ENCODE measurements around the gene EBPL.
"Not testable (repeated sequence)": the region's sequence is repeated elsewhere in the genome, so short reads cannot be mapped to it uniquely, and the experiment has no call there.

The EBPL gene

GRCh38 chr13:49690995-49691784 is at the start of gene EBPL:
Gene EBPL (minus strand): TSS chr13:49691486. CDS start chr13:49691424, 62 bp downstream.
- in situ Hi-C loops (cut with MboI; ENCODE audit: low sequenced_read_pairs) = no loop called here

DNA sequence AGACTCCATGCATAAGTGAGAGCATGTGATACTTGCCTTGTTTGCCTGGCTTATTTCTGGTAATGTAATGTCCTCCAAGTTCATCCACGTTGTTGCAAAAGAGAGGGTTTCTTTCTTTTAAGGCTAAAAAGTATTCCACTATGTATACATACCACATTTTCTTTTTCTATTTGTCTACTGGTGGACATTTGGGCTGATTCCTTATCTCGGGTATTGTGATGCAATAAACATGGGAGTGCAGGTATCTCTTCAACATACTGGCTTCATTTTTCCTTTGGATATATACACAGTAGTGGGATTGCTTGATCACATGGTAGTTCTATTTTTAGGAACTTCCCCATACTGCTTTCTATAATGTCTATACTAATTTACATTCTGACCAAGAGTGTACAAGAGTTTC is 49.6 kb upstream of the EBPL start:
- in situ Hi-C loops (cut with MboI; ENCODE audit: low sequenced_read_pairs) = no loop called here

- in situ Hi-C loops (cut with MboI; ENCODE audit: low sequenced_read_pairs) = no loop called here
Observed at GRCh38 chr13:49739498-49740187, 48.4 kb upstream of the EBPL start.

- in situ Hi-C loops (cut with MboI; ENCODE audit: low sequenced_read_pairs) = no loop called here
Observed at GRCh38 chr13:49733181-49733951, 42.1 kb upstream of the EBPL start.

DNA sequence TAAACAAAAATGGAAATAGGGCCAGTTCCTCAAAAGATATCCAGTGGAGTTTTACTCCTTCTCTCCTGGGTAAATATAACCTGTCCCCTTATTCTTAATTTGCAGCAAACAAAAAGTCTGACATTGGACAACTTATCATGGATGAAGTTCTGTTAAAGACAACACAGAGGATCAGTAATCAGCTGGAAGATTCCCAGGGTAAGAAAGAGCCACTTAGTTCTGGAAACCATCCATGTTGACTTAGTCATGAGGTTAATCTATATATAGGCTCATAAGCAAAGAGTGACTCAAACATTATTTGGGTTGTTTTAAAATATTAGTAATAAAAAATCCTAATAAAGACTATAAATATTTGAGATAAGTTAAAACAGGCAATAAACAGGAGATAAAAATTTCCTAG is 40.5 kb upstream of the EBPL start:
- in situ Hi-C loops (cut with MboI; ENCODE audit: low sequenced_read_pairs) = no loop called here

GRCh38 chr13:49716615-49717014 is 25.3 kb upstream of the EBPL start:
- in situ Hi-C loops (cut with MboI; ENCODE audit: low sequenced_read_pairs) = no loop called here

DNA sequence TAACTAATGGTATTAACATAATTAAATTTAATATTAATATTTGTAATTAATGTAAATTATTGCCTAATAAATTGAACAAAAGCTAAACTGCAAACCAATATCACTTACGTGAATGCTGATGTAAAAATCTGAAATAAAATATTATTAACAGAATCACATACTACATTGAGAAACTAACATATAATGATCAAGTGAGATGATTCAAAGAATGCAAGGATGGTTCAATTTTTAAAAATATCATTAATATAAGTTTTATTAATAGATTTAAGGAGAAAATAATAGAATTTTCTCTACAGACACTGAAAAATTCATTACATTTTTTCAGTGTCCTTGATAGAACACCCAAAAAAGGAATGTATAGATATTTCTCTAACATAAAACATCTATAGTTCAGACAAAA is 23.5 kb upstream of the EBPL start:
- in situ Hi-C loops (cut with MboI; ENCODE audit: low sequenced_read_pairs) = no loop called here

DNA sequence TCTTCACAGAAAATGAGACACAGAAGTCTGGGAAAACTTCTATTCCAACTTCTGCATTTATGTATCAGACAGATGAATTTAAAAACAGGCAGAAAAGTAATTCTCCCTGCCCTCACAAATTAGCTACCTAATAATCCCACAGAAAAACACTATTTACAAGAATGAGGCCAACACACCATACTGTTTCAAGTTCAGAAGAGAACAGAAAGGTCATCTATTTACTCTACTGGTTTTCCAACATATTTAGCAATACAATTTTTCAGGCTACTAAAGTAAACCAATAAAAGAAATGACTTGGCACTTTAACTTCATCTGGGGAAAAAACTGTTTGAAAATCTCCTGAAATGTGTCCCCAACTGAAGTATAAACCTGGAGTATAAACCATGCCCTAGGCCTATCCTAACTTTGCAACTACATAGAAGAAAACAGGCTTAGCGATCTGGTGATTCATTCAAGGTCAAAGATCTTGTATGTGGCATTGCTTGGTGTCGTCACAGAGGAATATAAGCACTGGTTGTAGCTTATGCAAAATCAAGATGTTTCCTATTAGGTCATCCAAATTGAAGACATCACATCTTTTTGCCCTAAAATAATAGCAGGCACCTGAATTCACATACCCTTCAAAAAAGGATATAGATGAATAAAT is 20.1 kb upstream of the EBPL start:
- in situ Hi-C loops (cut with MboI; ENCODE audit: low sequenced_read_pairs) = no loop called here

GRCh38 chr13:49704264-49704663 is 13.0 kb upstream of the EBPL start:
- in situ Hi-C loops (cut with MboI; ENCODE audit: low sequenced_read_pairs) = not testable (repeated sequence)

DNA sequence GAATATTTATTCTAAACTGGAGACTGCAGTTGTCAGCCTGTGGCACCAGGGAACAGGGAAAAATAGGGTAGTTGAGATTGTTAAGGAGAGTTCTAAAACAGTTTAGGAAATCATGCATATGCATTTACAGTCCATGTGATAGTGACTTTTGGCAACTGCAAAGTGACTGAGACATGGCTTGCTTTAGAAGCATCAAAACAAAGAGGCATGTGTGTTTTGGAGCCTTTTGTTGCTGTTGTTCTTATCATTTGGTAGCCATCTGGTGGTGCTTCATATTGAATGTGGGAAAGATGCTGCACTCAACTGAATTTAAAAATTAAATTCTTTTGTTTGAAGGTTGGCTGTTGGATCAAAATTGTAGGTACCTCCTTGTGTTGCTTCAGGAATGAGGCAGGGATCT is 10.2 kb upstream of the EBPL start:
- in situ Hi-C loops (cut with MboI; ENCODE audit: low sequenced_read_pairs) = no loop called here

- in situ Hi-C loops (cut with MboI; ENCODE audit: low sequenced_read_pairs) = no loop called here
Observed at GRCh38 chr13:49697468-49697867, 6.2 kb upstream of the EBPL start.

- in situ Hi-C loops (cut with MboI; ENCODE audit: low sequenced_read_pairs) = no loop called here
Observed at GRCh38 chr13:49694446-49694845, 3.2 kb upstream of the EBPL start.

DNA sequence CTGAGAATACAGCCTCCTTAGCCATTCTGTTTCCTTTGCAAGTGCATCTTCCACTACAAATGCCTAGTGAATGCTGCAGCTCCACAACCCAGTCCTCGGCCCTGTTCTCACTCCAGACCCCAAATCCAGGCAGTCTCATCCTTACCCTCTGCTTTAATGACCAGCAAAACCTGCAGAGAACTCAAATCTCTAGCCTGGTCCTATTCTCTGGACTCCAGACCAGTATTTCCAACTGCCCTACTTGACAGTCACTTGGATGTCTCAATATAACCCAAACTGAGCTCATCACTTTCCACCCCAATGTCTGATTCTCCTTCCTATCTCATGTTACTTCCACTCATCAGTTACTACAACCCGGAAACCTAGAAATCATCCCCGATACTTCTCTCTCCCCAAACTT is 2.6 kb upstream of the EBPL start:
- in situ Hi-C loops (cut with MboI; ENCODE audit: low sequenced_read_pairs) = no loop called here

GRCh38 chr13:49693191-49693733 is 2.0 kb upstream of the EBPL start:
- in situ Hi-C loops (cut with MboI; ENCODE audit: low sequenced_read_pairs) = no loop called here

GRCh38 chr13:49690133-49690994 is 922 bp downstream of the EBPL start:
- in situ Hi-C loops (cut with MboI; ENCODE audit: low sequenced_read_pairs) = no loop called here

DNA sequence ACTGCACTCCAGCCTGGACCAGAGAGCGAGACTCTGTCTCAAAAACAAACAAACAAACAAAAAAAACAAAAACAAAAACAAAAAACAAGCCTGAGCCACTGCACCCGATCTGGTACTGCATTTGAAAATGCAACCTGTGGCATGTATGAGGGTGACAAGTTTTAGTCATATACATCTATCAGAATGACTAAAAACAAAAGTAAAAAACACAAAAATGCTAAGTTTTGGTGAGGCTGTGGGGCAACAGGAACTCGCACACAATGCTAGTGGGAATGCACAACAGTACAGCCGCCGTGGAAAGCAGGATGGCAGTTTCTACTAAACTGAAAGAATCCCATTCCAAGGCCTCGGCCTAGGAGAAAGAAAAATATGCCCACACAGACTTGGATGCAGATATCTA is 7.8 kb downstream of the EBPL start:
- in situ Hi-C loops (cut with MboI; ENCODE audit: low sequenced_read_pairs) = no loop called here

- in situ Hi-C loops (cut with MboI; ENCODE audit: low sequenced_read_pairs) = no loop called here
Observed at GRCh38 chr13:49681842-49682435, 9.3 kb downstream of the EBPL start.

DNA sequence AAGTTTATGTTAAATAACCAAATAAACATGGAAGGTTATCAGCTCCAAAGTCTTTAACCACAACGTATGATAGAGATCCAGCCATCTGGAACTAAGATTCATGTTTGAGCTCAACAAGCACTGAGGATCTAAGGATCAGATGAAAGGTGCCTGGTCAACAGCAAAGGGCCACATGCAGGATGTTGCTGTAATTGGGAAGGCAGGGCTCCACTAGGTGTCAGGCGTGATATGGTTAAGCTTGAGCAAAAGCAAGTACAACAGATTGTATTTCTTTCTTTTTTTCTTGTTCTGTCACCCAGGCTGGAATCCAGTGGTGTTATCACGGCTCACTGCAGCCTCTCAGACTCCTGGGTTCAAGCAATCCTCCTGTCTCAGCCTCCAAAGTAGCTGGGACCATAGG is 12.0 kb downstream of the EBPL start:
- in situ Hi-C loops (cut with MboI; ENCODE audit: low sequenced_read_pairs) = no loop called here

DNA sequence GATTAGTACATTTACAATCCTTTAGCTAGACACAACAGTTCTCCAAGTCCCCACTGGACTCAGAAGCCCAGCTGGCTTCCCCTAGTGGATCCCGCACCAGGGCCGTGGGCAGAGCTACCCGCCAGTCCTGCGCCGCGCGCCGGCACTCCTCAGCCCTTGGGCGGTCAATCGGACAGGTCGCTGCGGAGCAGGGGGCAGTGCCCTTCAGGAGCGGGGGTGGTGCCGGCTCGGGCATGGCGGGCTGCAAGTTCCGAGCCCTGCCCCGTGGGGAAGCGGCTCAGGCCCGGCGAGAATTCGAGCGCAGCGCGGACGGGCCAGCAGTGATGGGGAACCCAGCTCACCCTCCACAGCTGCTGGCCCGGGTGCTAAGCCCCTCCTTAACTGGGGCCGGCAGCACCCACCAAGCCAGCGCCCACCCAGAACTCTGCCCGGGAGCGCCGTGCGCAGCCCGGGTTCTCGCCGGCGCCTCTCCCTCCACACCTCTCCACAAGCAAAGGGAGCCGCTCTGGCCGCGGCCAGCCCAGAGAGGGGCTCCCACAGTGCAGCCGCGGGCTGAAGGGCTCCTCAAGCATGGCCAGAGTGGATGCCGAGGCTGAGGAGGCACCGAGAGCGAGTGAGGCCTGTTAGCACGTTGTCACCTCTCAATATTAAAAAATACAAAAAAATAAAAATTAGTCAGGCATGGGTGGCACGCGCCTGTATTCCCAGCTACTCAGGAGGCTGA is 12.9 kb downstream of the EBPL start:
- in situ Hi-C loops (cut with MboI; ENCODE audit: low sequenced_read_pairs) = no loop called here

Data from HL-60/S4 treated with phorbol 12-myristate 13-acetate at 8.2 ng/mL for 4 days and 3 days (cell line).